Astrocyte (in vitro differentiated cells and primary cell): Measurements from ENCODE around the gene AKR1B1. TPM values are rescaled to one million over a fixed set of nuclear protein-coding genes. Genes with fewer than 3 reads are reported as not detected.
A peak's percentile ranks its signal among the peaks of the same experiment; 100 is the strongest.

Source experiments
- DNase-seq: peaks from one replicate; pipeline ENCODE4 v3.0.0-alpha.2; 2010; ENCODE audit warnings: low read depth
- FAIRE-seq: peaks from 2 replicates; lab custom pipeline; 2011; peaks lifted over from hg19 to GRCh38; lab: Jason Lieb, UNC
- H2AFZ ChIP-seq: 2 replicates; pipeline ENCODE4 v1.6.0; 2012; ENCODE audit warnings: low read depth, low read length, inconsistent platforms
- H3K27ac ChIP-seq: 2 replicates; pipeline ENCODE4 v1.5.1; 2011; ENCODE audit warnings: low read depth, low read length, inconsistent platforms
- H3K27me3 ChIP-seq: 2 replicates; pipeline ENCODE4 v1.6.0; 2011; ENCODE audit warnings: low read length, inconsistent platforms; ENCODE audit not compliant: insufficient read depth
- H3K36me3 ChIP-seq: 2 replicates; pipeline ENCODE4 v1.5.1; 2011; ENCODE audit warnings: low read length, inconsistent platforms; ENCODE audit not compliant: insufficient read depth
- H3K4me1 ChIP-seq: 2 replicates; pipeline ENCODE4 v1.5.1; 2011; ENCODE audit warnings: low read length, inconsistent platforms; ENCODE audit not compliant: insufficient read depth
- H3K4me2 ChIP-seq: 2 replicates; pipeline ENCODE4 v1.6.0; 2012; ENCODE audit warnings: low read length, inconsistent platforms
- H3K4me3 ChIP-seq: 2 replicates; pipeline ENCODE4 v1.5.1; 2011; ENCODE audit warnings: low read depth, mild to moderate bottlenecking, low read length, inconsistent platforms; ENCODE audit not compliant: insufficient read depth
- H3K79me2 ChIP-seq: 2 replicates; pipeline ENCODE4 v1.6.0; 2012; ENCODE audit warnings: mild to moderate bottlenecking, low read length, inconsistent platforms; ENCODE audit not compliant: insufficient read depth
- H3K9ac ChIP-seq: 2 replicates; pipeline ENCODE4 v1.6.0; 2012; ENCODE audit warnings: mild to moderate bottlenecking, low read length, inconsistent platforms
- H3K9me3 ChIP-seq: 2 replicates; pipeline ENCODE4 v1.5.1; 2012; ENCODE audit warnings: low read depth, mild to moderate bottlenecking, low read length, inconsistent platforms; ENCODE audit not compliant: insufficient read depth
- H4K20me1 ChIP-seq: 2 replicates; pipeline ENCODE4 v1.6.0; 2012; ENCODE audit warnings: low read length, inconsistent platforms; ENCODE audit not compliant: insufficient read depth
- H3K27ac Mint-ChIP-seq: one replicate; pipeline ENCODE4 v1.8.0; 2021; ENCODE audit warnings: mild to moderate bottlenecking, mixed read lengths; ENCODE audit not compliant: unreplicated experiment
- H3K27me3 Mint-ChIP-seq: one replicate; pipeline ENCODE4 v1.8.0; 2021; ENCODE audit warnings: low read depth, mixed read lengths; ENCODE audit not compliant: unreplicated experiment
- H3K36me3 Mint-ChIP-seq: one replicate; pipeline ENCODE4 v1.8.0; 2021; ENCODE audit warnings: low read depth, mixed read lengths; ENCODE audit not compliant: unreplicated experiment
- H3K4me1 Mint-ChIP-seq: one replicate; pipeline ENCODE4 v1.8.0; 2021; ENCODE audit warnings: low read depth, mixed read lengths; ENCODE audit not compliant: unreplicated experiment
- H3K4me3 Mint-ChIP-seq: one replicate; pipeline ENCODE4 v1.8.0; 2021; ENCODE audit warnings: mild to moderate bottlenecking, moderate library complexity, mixed read lengths; ENCODE audit not compliant: unreplicated experiment
- H3K9me3 Mint-ChIP-seq: one replicate; pipeline ENCODE4 v1.8.0; 2021; ENCODE audit warnings: mild to moderate bottlenecking, mixed read lengths; ENCODE audit not compliant: unreplicated experiment
- CTCF ChIP-seq: IDR thresholded peaks from 2 replicates; pipeline ENCODE4 v1.5.1; 2011; ENCODE audit warnings: low read depth, mild to moderate bottlenecking, inconsistent platforms, low read length, moderate library complexity; ENCODE audit not compliant: insufficient read depth
- EZH2 ChIP-seq: IDR thresholded peaks from 2 replicates; pipeline ENCODE4 v1.6.1; 2012; ENCODE audit warnings: mild to moderate bottlenecking, low read length, inconsistent platforms; ENCODE audit not compliant: insufficient read depth
- total RNA-seq: library from RNA; stranded (reverse); gene quantifications from 2 replicates; pipeline ENCODE4 v1.2.1, GENCODE V29; 2021

AKR1B1 gene
- total RNA-seq, 1 donor from 2014 or later = 114 TPM

GRCh38 chr7:134422638-134423037, 36.3 kb downstream of the AKR1B1 start:
- no peak overlapping the region for H2AFZ ChIP-seq
- Mint-ChIP-seq H3K9me3 (peaks cover 3% of the 10 kb centered on the region), H3K27ac (no peak overlapping the region), H3K36me3 (no peaks in the 10 kb centered on the region), H3K27me3 (peaks cover 18% of the 10 kb centered on the region), H3K4me1 (no peaks in the 10 kb centered on the region), H3K4me3 (no peak overlapping the region)
- no peak overlapping the region for H3K4me2 ChIP-seq
- no peak overlapping the region for H3K9ac ChIP-seq
- FAIRE-seq = no peak
- no peak overlapping the region for H3K4me3 ChIP-seq
- no peak for DNase-seq
- no peaks in the 10 kb centered on the region for H3K36me3 ChIP-seq
- no peaks in the 10 kb centered on the region for H3K9me3 ChIP-seq
- no peaks in the 10 kb centered on the region for H3K27me3 ChIP-seq
- TF ChIP-seq CTCF (no peak), EZH2 (no peak)
- no peaks in the 10 kb centered on the region for H3K79me2 ChIP-seq
- H3K27ac ChIP-seq = no peak overlapping the region
- H4K20me1 ChIP-seq = no peaks in the 10 kb centered on the region
- no peaks in the 10 kb centered on the region for H3K4me1 ChIP-seq

GRCh38 chr7:134422008-134422407, 36.9 kb downstream of the AKR1B1 start:
- no peaks in the 10 kb centered on the region for H3K9me3 ChIP-seq
- no peak for FAIRE-seq
- H3K9ac ChIP-seq = no peak overlapping the region
- H3K27ac ChIP-seq = no peak overlapping the region
- H3K36me3 ChIP-seq = no peaks in the 10 kb centered on the region
- no peak overlapping the region for H3K4me3 Mint-ChIP-seq
- no peaks in the 10 kb centered on the region for H3K27me3 ChIP-seq
- H3K4me2 ChIP-seq = no peak overlapping the region
- no peaks in the 10 kb centered on the region for H3K79me2 ChIP-seq
- H3K4me1 ChIP-seq = no peaks in the 10 kb centered on the region
- H3K9me3 Mint-ChIP-seq = peaks cover 3% of the 10 kb centered on the region
- no peaks in the 10 kb centered on the region for H4K20me1 ChIP-seq
- H3K4me1 Mint-ChIP-seq = no peaks in the 10 kb centered on the region
- peaks cover 18% of the 10 kb centered on the region for H3K27me3 Mint-ChIP-seq
- TF ChIP-seq CTCF = no peak
- TF ChIP-seq EZH2 = no peak
- no peak for DNase-seq
- no peaks in the 10 kb centered on the region for H3K36me3 Mint-ChIP-seq
- H3K4me3 ChIP-seq = no peak overlapping the region
- H3K27ac Mint-ChIP-seq = no peak overlapping the region
- no peak overlapping the region for H2AFZ ChIP-seq

- Histone ChIP-seq H3K4me1 (no peaks in the 10 kb centered on the region), H3K27me3 (no peaks in the 10 kb centered on the region), H3K4me2 (peak overlapping the region; percentile 75), H3K79me2 (no peaks in the 10 kb centered on the region), H3K27ac (no peak overlapping the region), H3K9me3 (no peaks in the 10 kb centered on the region), H3K4me3 (no peak overlapping the region), H2AFZ (peak overlapping the region; percentile 51), H3K36me3 (no peaks in the 10 kb centered on the region), H4K20me1 (no peaks in the 10 kb centered on the region), H3K9ac (no peak overlapping the region)
- no peak for FAIRE-seq
- H3K4me1 Mint-ChIP-seq = no peaks in the 10 kb centered on the region
- DNase-seq = peak; percentile 27
- no peaks in the 10 kb centered on the region for H3K36me3 Mint-ChIP-seq
- no peak overlapping the region for H3K4me3 Mint-ChIP-seq
- TF ChIP-seq CTCF = peak; percentile 73
- no peak for TF ChIP-seq EZH2
- H3K27ac Mint-ChIP-seq = no peak overlapping the region
- H3K9me3 Mint-ChIP-seq = peaks cover 5% of the 10 kb centered on the region
- H3K27me3 Mint-ChIP-seq = peaks cover 20% of the 10 kb centered on the region
These were observed 38.3 kb downstream of the AKR1B1 start for GRCh38 chr7:134420424-134421125.
